Uterus (tissue), 4 donors: Measurements from ENCODE around the gene CHST12. TPM values are rescaled to one million over a fixed set of nuclear protein-coding genes. Genes with fewer than 3 reads are reported as not detected.

ENCODE experiments used
- DNase-seq, 2 donors: peaks; one replicate each; pipeline ENCODE4 v3.0.0-alpha.2; 2019 to 2020
- H3K27ac ChIP-seq, 2 donors: fragments of 200-600 bp; sonication (generic); 1 replicate in 1 of 2; 2 replicates in 1 of 2; pipeline ENCODE4 v1.5.1; 2016 to 2018
- H3K27me3 ChIP-seq, 2 donors: fragments of 200-600 bp; sonication (generic); one replicate each; pipeline ENCODE4 v1.5.1; 2018 to 2019; ENCODE audit warnings: control low read depth in 1 of 2
- H3K36me3 ChIP-seq, 2 donors: fragments of 200-600 bp; sonication (generic); one replicate each; pipeline ENCODE4 v1.5.1; 2019; ENCODE audit warnings: control low read depth in 1 of 2
- H3K4me1 ChIP-seq, 2 donors: fragments of 200-600 bp; sonication (generic); one replicate each; pipeline ENCODE4 v1.5.1; 2018 to 2019; ENCODE audit warnings: control low read depth in 1 of 2
- H3K4me3 ChIP-seq, 2 donors: fragments of 200-600 bp; sonication (generic); 1 replicate in 1 of 2; 2 replicates in 1 of 2; pipeline ENCODE4 v1.5.1; 2018 to 2019; ENCODE audit warnings: mild to moderate bottlenecking in 1 of 2
- H3K9me3 ChIP-seq, 2 donors: fragments of 200-600 bp; sonication (generic); one replicate each; pipeline ENCODE4 v1.5.1; 2019; ENCODE audit warnings: control low read depth in 1 of 2
- CTCF ChIP-seq, 4 experiments: fragments of 200-600 bp in 2 of 4; fragments of 450-650 bp in 2 of 4; sonication (generic) in 2 of 4; IDR thresholded peaks; one replicate each; pipeline ENCODE4 v1.5.1; 2016 to 2019; ENCODE audit warnings: antibody characterized with exemption in 4 of 4, mild to moderate bottlenecking in 2 of 4, moderate library complexity in 1 of 4
- POLR2A ChIP-seq, 2 donors: fragments of 450-650 bp; IDR thresholded peaks; one replicate each; pipeline ENCODE4 v1.6.1; 2016; ENCODE audit warnings: antibody characterized with exemption in 2 of 2, mild to moderate bottlenecking in 1 of 2, moderate library complexity in 1 of 2
- intact Hi-C: fragments of 100-400 bp; cut with DNase I; formaldehyde crosslinking; loops from one replicate; pipeline ENCODE4 v1.15.1; 2023; ENCODE audit warnings: low total_unique reads
- total RNA-seq, 4 donors: library from RNA; depleted of rRNA in 3 of 4; stranded (reverse); fragments of >200 nt in 3 of 4; gene quantifications; one replicate each; pipeline versions ENCODE4 v1.1.0 to v1.2.4, GENCODE V29; 2014 to 2023
- donor health status: DM: yes; HTN: yes; CAD: no.

CHST12 gene
- total RNA-seq, 4 donors from 2014 or later = 5.6 to 30.5 (median 8.3) TPM

GRCh38 chr7:2483494-2483893 is 80.1 kb downstream of the CHST12 start:
- H3K27me3 ChIP-seq = no peaks in the 10 kb centered on the region
- intact Hi-C loops = no loop called here
- TF ChIP-seq POLR2A (IDR thresholded peaks at IDR 0.05) = no peak
- H3K4me1 ChIP-seq = peaks cover 0 to 14% of the 10 kb centered on the region in 2 donors
- no peak overlapping the region for H3K4me3 ChIP-seq
- no peaks in the 10 kb centered on the region for H3K36me3 ChIP-seq
- DNase-seq = no peak
- H3K9me3 ChIP-seq = no peaks in the 10 kb centered on the region
- no peak overlapping the region for H3K27ac ChIP-seq

GRCh38 chr7:2484868-2485267 is 81.5 kb downstream of the CHST12 start:
- H3K9me3 ChIP-seq = no peaks in the 10 kb centered on the region
- H3K4me1 ChIP-seq = peaks cover 0 to 13% of the 10 kb centered on the region in 2 donors
- TF ChIP-seq CTCF (IDR thresholded peaks at IDR 0.05) (no peak), POLR2A (IDR thresholded peaks at IDR 0.05) (no peak)
- H3K36me3 ChIP-seq = no peaks in the 10 kb centered on the region
- no peaks in the 10 kb centered on the region for H3K27me3 ChIP-seq
- intact Hi-C loops = no loop called here
- DNase-seq = no peak
- H3K27ac ChIP-seq = no peak overlapping the region
- no peak overlapping the region for H3K4me3 ChIP-seq

GRCh38 chr7:2487586-2488271 is 84.3 kb downstream of the CHST12 start:
- DNase-seq = peak; percentile 54 to 70
- H3K27ac ChIP-seq = peak overlapping the region; percentile 74 to 85
- H3K4me3 ChIP-seq = no peak overlapping the region
- no peaks in the 10 kb centered on the region for H3K36me3 ChIP-seq
- intact Hi-C loops = no loop called here
- no peaks in the 10 kb centered on the region for H3K27me3 ChIP-seq
- no peaks in the 10 kb centered on the region for H3K9me3 ChIP-seq
- TF ChIP-seq CTCF (IDR thresholded peaks at IDR 0.05) (no peak), POLR2A (IDR thresholded peaks at IDR 0.05) (no peak)
- peaks cover 0 to 13% of the 10 kb centered on the region in 2 donors for H3K4me1 ChIP-seq

GRCh38 chr7:2488272-2488645 is 84.8 kb downstream of the CHST12 start:
- TF ChIP-seq POLR2A (IDR thresholded peaks at IDR 0.05) (no peak), CTCF (IDR thresholded peaks at IDR 0.05) (no peak)
- Histone ChIP-seq H3K27ac (peak overlapping the region; percentile 74 to 85), H3K4me1 (peaks cover 0 to 13% of the 10 kb centered on the region in 2 donors), H3K9me3 (no peaks in the 10 kb centered on the region), H3K4me3 (no peak overlapping the region), H3K27me3 (no peaks in the 10 kb centered on the region), H3K36me3 (no peaks in the 10 kb centered on the region)
- intact Hi-C loops = no loop called here
- peak; percentile 71 to 76 for DNase-seq

- Histone ChIP-seq H3K4me1 (peaks cover 0 to 13% of the 10 kb centered on the region in 2 donors), H3K27ac (peak overlapping the region; percentile 74 to 85), H3K4me3 (no peak overlapping the region), H3K36me3 (no peaks in the 10 kb centered on the region), H3K9me3 (no peaks in the 10 kb centered on the region), H3K27me3 (no peaks in the 10 kb centered on the region)
- peak in 1 of 2 donors; percentile 20 for DNase-seq
- intact Hi-C loops = no loop called here
- TF ChIP-seq POLR2A (IDR thresholded peaks at IDR 0.05) (no peak), CTCF (IDR thresholded peaks at IDR 0.05) (no peak)
Observed at GRCh38 chr7:2488681-2489080, 85.3 kb downstream of the CHST12 start.
